ENCODE measurements around the gene FKBP1A.

- TF ChIP-seq CTCF (IDR thresholded peaks at IDR 0.05) = no peak
- TF ChIP-seq POLR2A (IDR thresholded peaks at IDR 0.05) = no peak
These were observed 20.9 kb downstream of the FKBP1A start for GRCh38 chr20:1371830-1372539.
